Stimulated activated effector memory CD8-positive, alpha-beta T cell treated with anti-CD3 and anti-CD28 coated beads, Interleukin-12 subunit alpha, Interleukin-12 subunit beta, amount 100 ng/mL, for 72 hours (primary cell): ENCODE data around the gene NDUFA13.
"Not testable (repeated sequence)": the region's sequence is repeated elsewhere in the genome, so short reads cannot be mapped to it uniquely, and the experiment has no call there.

Source experiments
- ATAC-seq: fragments of 150-1000 bp; cut with Tn5 transposase; 2 replicates; pipeline ENCODE4 v1.10.0; 2021
- DNase-seq, 2 donors: peaks; one replicate each; pipeline ENCODE4 v3.0.0; 2021 to 2022; ENCODE audit warnings: low spot score in 2 of 2
- H3K27ac Mint-ChIP-seq: one replicate; pipeline ENCODE4 v1.8.0; 2022; ENCODE audit warnings: mild to moderate bottlenecking, mixed read lengths
- H3K36me3 Mint-ChIP-seq: one replicate; pipeline ENCODE4 v1.8.0; 2022; ENCODE audit warnings: mild to moderate bottlenecking, mixed read lengths
- H3K4me1 Mint-ChIP-seq: one replicate; pipeline ENCODE4 v1.8.0; 2022; ENCODE audit warnings: mixed read lengths
- H3K4me3 Mint-ChIP-seq: one replicate; pipeline ENCODE4 v1.8.0; 2022; ENCODE audit warnings: mild to moderate bottlenecking, mixed read lengths
- H3K9me3 Mint-ChIP-seq: one replicate; pipeline ENCODE4 v1.8.0; 2022; ENCODE audit warnings: mixed read lengths

Gene NDUFA13

GRCh38 chr19:19515642-19516519, at the start of gene NDUFA13:
TSS of gene NDUFA13 (plus strand) at chr19:19516225. CDS start at chr19:19516239, 14 bp downstream.
- Mint-ChIP-seq H3K9me3 (no peaks in the 10 kb centered on the region), H3K36me3 (peaks cover 58% of the 10 kb centered on the region), H3K27ac (peak within 1 kb of the TSS; percentile 94), H3K4me3 (peak within 1 kb of the TSS; percentile 88), H3K4me1 (peaks cover 20% of the 10 kb centered on the region)
- peak; percentile 97 for ATAC-seq
- peak; percentile 94 to 99 for DNase-seq

GRCh38 chr19:19468424-19469050, 47.5 kb upstream of the NDUFA13 start:
- Mint-ChIP-seq H3K36me3 (peaks cover 72% of the 10 kb centered on the region), H3K27ac (no peak overlapping the region), H3K4me3 (no peak overlapping the region), H3K9me3 (peaks cover 7% of the 10 kb centered on the region), H3K4me1 (peaks cover 59% of the 10 kb centered on the region)
- ATAC-seq: no peak
- DNase-seq: no peak

- H3K4me3 Mint-ChIP-seq: no peak overlapping the region
- no peak for ATAC-seq
- H3K4me1 Mint-ChIP-seq: peaks cover 59% of the 10 kb centered on the region
- no peak for DNase-seq
- H3K36me3 Mint-ChIP-seq: peaks cover 74% of the 10 kb centered on the region
- H3K9me3 Mint-ChIP-seq: peaks cover 7% of the 10 kb centered on the region
- H3K27ac Mint-ChIP-seq: peak overlapping the region; percentile 37
These were observed 45.4 kb upstream of the NDUFA13 start for GRCh38 chr19:19470579-19470978.

- peaks cover 7% of the 10 kb centered on the region for H3K9me3 Mint-ChIP-seq
- DNase-seq: no peak
- H3K36me3 Mint-ChIP-seq: peaks cover 72% of the 10 kb centered on the region
- ATAC-seq: no peak
- peaks cover 61% of the 10 kb centered on the region for H3K4me1 Mint-ChIP-seq
- peak overlapping the region; percentile 17 for H3K27ac Mint-ChIP-seq
- no peak overlapping the region for H3K4me3 Mint-ChIP-seq
These were observed 44.3 kb upstream of the NDUFA13 start for GRCh38 chr19:19471682-19472081.

- DNase-seq, H3K4me3 Mint-ChIP-seq, ATAC-seq, H3K9me3 Mint-ChIP-seq: not testable (repeated sequence)
- peak overlapping the region; percentile 17 for H3K27ac Mint-ChIP-seq
- peaks cover 71% of the 10 kb centered on the region for H3K36me3 Mint-ChIP-seq
- H3K4me1 Mint-ChIP-seq: peaks cover 61% of the 10 kb centered on the region
These were observed 43.9 kb upstream of the NDUFA13 start for GRCh38 chr19:19472106-19472505.

GRCh38 chr19:19475015-19475765, 40.8 kb upstream of the NDUFA13 start:
- ATAC-seq (no peak), DNase-seq (no peak)
- peak overlapping the region; percentile 45 for H3K4me3 Mint-ChIP-seq
- H3K27ac Mint-ChIP-seq: peak overlapping the region; percentile 95
- H3K4me1 Mint-ChIP-seq: peaks cover 74% of the 10 kb centered on the region
- no peaks in the 10 kb centered on the region for H3K9me3 Mint-ChIP-seq
- peaks cover 71% of the 10 kb centered on the region for H3K36me3 Mint-ChIP-seq

GRCh38 chr19:19475849-19476828, 39.9 kb upstream of the NDUFA13 start:
- H3K36me3 Mint-ChIP-seq: peaks cover 65% of the 10 kb centered on the region
- ATAC-seq: no peak
- H3K9me3 Mint-ChIP-seq: no peaks in the 10 kb centered on the region
- H3K4me3 Mint-ChIP-seq: peak overlapping the region; percentile 21
- H3K4me1 Mint-ChIP-seq: peaks cover 73% of the 10 kb centered on the region
- H3K27ac Mint-ChIP-seq: peak overlapping the region; percentile 95
- DNase-seq: no peak

GRCh38 chr19:19477705-19478383, 38.2 kb upstream of the NDUFA13 start:
- no peak overlapping the region for H3K4me3 Mint-ChIP-seq
- peaks cover 73% of the 10 kb centered on the region for H3K36me3 Mint-ChIP-seq
- H3K27ac Mint-ChIP-seq: peak overlapping the region; percentile 95
- DNase-seq: no peak
- H3K4me1 Mint-ChIP-seq: peaks cover 76% of the 10 kb centered on the region
- no peaks in the 10 kb centered on the region for H3K9me3 Mint-ChIP-seq
- no peak for ATAC-seq

GRCh38 chr19:19480688-19481087, 35.3 kb upstream of the NDUFA13 start:
- Mint-ChIP-seq H3K4me3 (no peak overlapping the region), H3K27ac (peak overlapping the region; percentile 40), H3K9me3 (no peaks in the 10 kb centered on the region), H3K36me3 (peaks cover 68% of the 10 kb centered on the region), H3K4me1 (peaks cover 63% of the 10 kb centered on the region)
- peak; percentile 62 for ATAC-seq
- DNase-seq: no peak

- no peaks in the 10 kb centered on the region for H3K9me3 Mint-ChIP-seq
- DNase-seq (no peak), ATAC-seq (peak; percentile 33)
- H3K4me3 Mint-ChIP-seq: no peak overlapping the region
- H3K36me3 Mint-ChIP-seq: peaks cover 63% of the 10 kb centered on the region
- peak overlapping the region; percentile 85 for H3K27ac Mint-ChIP-seq
- peaks cover 60% of the 10 kb centered on the region for H3K4me1 Mint-ChIP-seq
These were observed 33.0 kb upstream of the NDUFA13 start for GRCh38 chr19:19482809-19483596.

GRCh38 chr19:19485161-19485997, 30.6 kb upstream of the NDUFA13 start:
- peaks cover 48% of the 10 kb centered on the region for H3K36me3 Mint-ChIP-seq
- DNase-seq (no peak), ATAC-seq (no peak)
- H3K27ac Mint-ChIP-seq: peak overlapping the region; percentile 97
- peaks cover 77% of the 10 kb centered on the region for H3K4me1 Mint-ChIP-seq
- no peaks in the 10 kb centered on the region for H3K9me3 Mint-ChIP-seq
- no peak overlapping the region for H3K4me3 Mint-ChIP-seq

GRCh38 chr19:19485998-19486290, 30.1 kb upstream of the NDUFA13 start:
- Mint-ChIP-seq H3K9me3 (no peaks in the 10 kb centered on the region), H3K4me1 (peaks cover 76% of the 10 kb centered on the region), H3K27ac (peak overlapping the region; percentile 97), H3K36me3 (peaks cover 53% of the 10 kb centered on the region), H3K4me3 (no peak overlapping the region)
- no peak for DNase-seq
- no peak for ATAC-seq
